Smooth muscle cell (in vitro differentiated cells): ENCODE measurements around the gene UCN2. TPM values are rescaled to one million over a fixed set of nuclear protein-coding genes. Genes with fewer than 3 reads are reported as not detected.

Experiments used
- DNase-seq: peaks from one replicate; lab custom pipeline; 2025; ENCODE audit not compliant: unreplicated experiment; lab: John Stamatoyannopoulos, UW
- H2AFZ ChIP-seq: fragments of 200-600 bp; sonication (generic); 2 replicates; pipeline ENCODE4 v1.6.0; 2016; ENCODE audit warnings: antibody characterized with exemption, low read depth, mild to moderate bottlenecking
- H3F3A ChIP-seq: fragments of 200-600 bp; sonication (generic); 2 replicates; pipeline ENCODE4 v1.6.0; 2017; ENCODE audit warnings: antibody characterized with exemption, low read depth
- H3K27ac ChIP-seq: fragments of 200-600 bp; sonication (generic); 2 replicates; pipeline ENCODE4 v1.5.1; 2016; ENCODE audit warnings: low read depth, mild to moderate bottlenecking
- H3K27me3 ChIP-seq: fragments of 200-600 bp; sonication (generic); 2 replicates; pipeline ENCODE4 v1.6.1; 2016; ENCODE audit warnings: low read depth, mild to moderate bottlenecking
- H3K36me3 ChIP-seq: fragments of 200-600 bp; sonication (generic); 2 replicates; pipeline ENCODE4 v1.5.1; 2016; ENCODE audit warnings: low read depth
- H3K4me1 ChIP-seq: fragments of 200-600 bp; sonication (generic); 2 replicates; pipeline ENCODE4 v1.5.1; 2016; ENCODE audit warnings: low read depth
- H3K4me2 ChIP-seq: fragments of 200-600 bp; sonication (generic); 2 replicates; pipeline ENCODE4 v1.6.0; 2016; ENCODE audit warnings: mild to moderate bottlenecking
- H3K4me3 ChIP-seq: fragments of 200-600 bp; sonication (generic); 2 replicates; pipeline ENCODE4 v1.5.1; 2016; ENCODE audit warnings: mild to moderate bottlenecking
- H3K79me2 ChIP-seq: fragments of 200-600 bp; sonication (generic); 2 replicates; pipeline ENCODE4 v1.6.0; 2016; ENCODE audit warnings: low read depth, mild to moderate bottlenecking
- H3K9ac ChIP-seq: fragments of 200-600 bp; sonication (generic); 2 replicates; pipeline ENCODE4 v1.6.0; 2016; ENCODE audit warnings: low read depth
- H3K9me3 ChIP-seq: fragments of 200-600 bp; sonication (generic); replicated peaks from 2 replicates; pipeline ENCODE4 v1.5.1; 2016; ENCODE audit warnings: low read depth
- H4K20me1 ChIP-seq: fragments of 200-600 bp; sonication (generic); 2 replicates; pipeline ENCODE4 v1.6.0; 2016; ENCODE audit warnings: low read depth
- CTCF ChIP-seq: fragments of 200-600 bp; sonication (generic); IDR thresholded peaks from 2 replicates; pipeline ENCODE4 v1.5.1; 2017; ENCODE audit warnings: borderline replicate concordance, mild to moderate bottlenecking, antibody characterized with exemption; ENCODE audit not compliant: insufficient read depth, poor library complexity, severe bottlenecking
- whole genome bisulfite sequencing: methylation state at CpG from one replicate; pipeline ENCODE4 v1.1.7; 2016; ENCODE audit warnings: low lambda C conversion rate; 5-methylcytosine and 5-hydroxymethylcytosine counted together
- polyA plus RNA-seq: library from polyadenylated mRNA; unstranded; fragments of >200 nt; fragmentation: Nextera tagmentation; extraction: Ambion mirVana; gene quantifications from 2 replicates; pipeline ENCODE4 v1.2.1, GENCODE V29; 2016
- total RNA-seq: library from RNA; depleted of rRNA; stranded (reverse); fragments of >200 nt; gene quantifications from 2 replicates; pipeline ENCODE4 v1.2.3, GENCODE V29; 2014

Gene UCN2
- total and polyA plus RNA-seq, 2 experiments from 2014 or later: 4.3 to 7.0 TPM

- no peak overlapping the region for H3K4me3 ChIP-seq
- no peak overlapping the region for H3K27ac ChIP-seq
- no peaks in the 10 kb centered on the region for H3K27me3 ChIP-seq
- peak overlapping the region; percentile 77 for H3K4me2 ChIP-seq
- H3K9ac ChIP-seq: no peak overlapping the region
- peaks cover 41% of the 10 kb centered on the region for H4K20me1 ChIP-seq
- no peak for DNase-seq
- peaks cover 15% of the 10 kb centered on the region for H3K79me2 ChIP-seq
- no peaks in the 10 kb centered on the region for H3K9me3 ChIP-seq
- no peak overlapping the region for H2AFZ ChIP-seq
- no peak for TF ChIP-seq CTCF
- H3F3A ChIP-seq: peaks cover 22% of the 10 kb centered on the region
- 96% methylated on average over 5 of the region's 9 CpGs for WGBS
- H3K36me3 ChIP-seq: no peaks in the 10 kb centered on the region
- H3K4me1 ChIP-seq: peaks cover 13% of the 10 kb centered on the region
Observed at GRCh38 chr3:48593337-48593736, 29.8 kb upstream of the UCN2 start.

- Histone ChIP-seq H3K9ac (no peak overlapping the region), H3K79me2 (peaks cover 15% of the 10 kb centered on the region), H3K4me1 (peaks cover 7% of the 10 kb centered on the region), H3K9me3 (no peaks in the 10 kb centered on the region), H3K27ac (no peak overlapping the region), H2AFZ (no peak overlapping the region), H3F3A (peaks cover 16% of the 10 kb centered on the region), H3K4me3 (no peak overlapping the region), H3K27me3 (no peaks in the 10 kb centered on the region), H3K36me3 (no peaks in the 10 kb centered on the region), H4K20me1 (peaks cover 48% of the 10 kb centered on the region), H3K4me2 (peak overlapping the region; percentile 77)
- WGBS: 91% methylated on average over 21 of the region's 21 CpGs
- DNase-seq: no peak
- no peak for TF ChIP-seq CTCF
Observed at GRCh38 chr3:48592519-48593087, 29.0 kb upstream of the UCN2 start.

GRCh38 chr3:48591886-48592518 is 28.4 kb upstream of the UCN2 start:
- Histone ChIP-seq H3K9me3 (no peaks in the 10 kb centered on the region), H3K4me3 (no peak overlapping the region), H2AFZ (no peak overlapping the region), H3K79me2 (peaks cover 15% of the 10 kb centered on the region), H3K36me3 (no peaks in the 10 kb centered on the region), H4K20me1 (peaks cover 54% of the 10 kb centered on the region), H3K27ac (no peak overlapping the region), H3K4me1 (peaks cover 7% of the 10 kb centered on the region), H3F3A (peaks cover 10% of the 10 kb centered on the region), H3K4me2 (no peak overlapping the region), H3K27me3 (no peaks in the 10 kb centered on the region), H3K9ac (no peak overlapping the region)
- 97% methylated on average over 21 of the region's 22 CpGs for WGBS
- no peak for TF ChIP-seq CTCF
- no peak for DNase-seq

GRCh38 chr3:48591436-48591835 is 27.9 kb upstream of the UCN2 start:
- no peak overlapping the region for H2AFZ ChIP-seq
- DNase-seq: no peak
- H3F3A ChIP-seq: peaks cover 5% of the 10 kb centered on the region
- H3K27ac ChIP-seq: no peak overlapping the region
- H3K4me3 ChIP-seq: no peak overlapping the region
- no peaks in the 10 kb centered on the region for H3K27me3 ChIP-seq
- peaks cover 7% of the 10 kb centered on the region for H3K4me1 ChIP-seq
- H4K20me1 ChIP-seq: peaks cover 59% of the 10 kb centered on the region
- H3K4me2 ChIP-seq: no peak overlapping the region
- H3K79me2 ChIP-seq: peaks cover 15% of the 10 kb centered on the region
- TF ChIP-seq CTCF: no peak
- no peaks in the 10 kb centered on the region for H3K36me3 ChIP-seq
- WGBS: 95% methylated on average over 14 of the region's 14 CpGs
- no peaks in the 10 kb centered on the region for H3K9me3 ChIP-seq
- H3K9ac ChIP-seq: no peak overlapping the region
